Upper lobe of left lung (tissue), 4 donors: ENCODE results near the gene CARD6.

ENCODE experiments used
- CTCF ChIP-seq, 6 experiments: fragments of 450-650 bp in 4 of 6; fragments of 200-600 bp in 2 of 6; sonication (generic) in 2 of 6; IDR thresholded peaks; one replicate each; pipeline ENCODE4 v1.5.1; 2016 to 2019; ENCODE audit warnings: antibody characterized with exemption in 6 of 6
- EP300 ChIP-seq, 4 donors: sonication (generic); formaldehyde crosslinking; IDR thresholded peaks; one replicate each; pipeline ENCODE4 v1.5.1; 2017; ENCODE audit warnings: antibody characterized with exemption in 4 of 4, control low read depth in 2 of 4

GRCh38 chr5:40791715-40792139, 49.4 kb upstream of the CARD6 start:
- TF ChIP-seq EP300 (IDR thresholded peaks at IDR 0.05): no peak
- no peak for TF ChIP-seq CTCF (IDR thresholded peaks at IDR 0.05)
